MCF 10A (cell line): Measurements from ENCODE around the gene REXO1. TPM values are rescaled to one million over a fixed set of nuclear protein-coding genes. Genes with fewer than 3 reads are reported as not detected.

Source experiments
- BruUV-seq: library from RNA; stranded (reverse); fragments of 400-500 nt; replicated peaks from 2 replicates; lab custom pipeline; 2021; lab: Mats Ljungman, UMichigan
- CTCF ChIA-PET: fragments of 300-600 bp; sonication (Branson Sonifier 250); formaldehyde crosslinking; extraction: SDS; loops from one replicate; lab custom pipeline; 2021; ENCODE audit warnings: antibody characterized with exemption, inconsistent platforms; lab: Yijun Ruan, JAX
- POLR2A ChIA-PET: fragments of 300-600, 350-650 bp; sonication (Branson Sonifier 250); formaldehyde crosslinking; extraction: SDS; loops from one replicate; lab custom pipeline; 2020; ENCODE audit warnings: antibody characterized with exemption, inconsistent platforms; lab: Yijun Ruan, JAX
- DNase-seq: peaks from one replicate; pipeline ENCODE4 v3.0.0-alpha.2; 2018; ENCODE audit not compliant: unreplicated experiment
- H3K27ac Mint-ChIP-seq: one replicate; pipeline ENCODE4 v1.8.0; 2022; ENCODE audit warnings: mild to moderate bottlenecking, low read depth, mixed read lengths; ENCODE audit not compliant: unreplicated experiment
- H3K27me3 Mint-ChIP-seq: one replicate; pipeline ENCODE4 v1.8.0; 2022; ENCODE audit warnings: mixed read lengths; ENCODE audit not compliant: insufficient read depth, unreplicated experiment
- H3K36me3 Mint-ChIP-seq: one replicate; pipeline ENCODE4 v1.8.0; 2022; ENCODE audit warnings: mild to moderate bottlenecking, moderate library complexity, mixed read lengths; ENCODE audit not compliant: insufficient read depth, unreplicated experiment
- H3K4me1 Mint-ChIP-seq: one replicate; pipeline ENCODE4 v1.8.0; 2022; ENCODE audit warnings: mixed read lengths; ENCODE audit not compliant: insufficient read depth, unreplicated experiment
- H3K4me3 Mint-ChIP-seq: one replicate; pipeline ENCODE4 v1.8.0; 2022; ENCODE audit warnings: mild to moderate bottlenecking, moderate library complexity, mixed read lengths; ENCODE audit not compliant: unreplicated experiment
- H3K9me3 Mint-ChIP-seq: one replicate; pipeline ENCODE4 v1.8.0; 2022; ENCODE audit warnings: mixed read lengths; ENCODE audit not compliant: unreplicated experiment
- intact Hi-C: fragments of 100-400 bp; cut with micrococcal nuclease; formaldehyde crosslinking; loops from 2 replicates; pipeline ENCODE4 v1.14.1; 2022
- total RNA-seq: library from RNA; stranded (reverse); gene quantifications from 2 replicates; pipeline ENCODE4 v1.2.3, GENCODE V29; 2022
- TF ChIP-seq, protein P1 (sequence below): fragments of 200-600 bp; IDR thresholded peaks from one replicate; pipeline ENCODE4 v1.8.0; 2022; ENCODE audit warnings: antibody characterized with exemption, mild to moderate bottlenecking; ENCODE audit not compliant: unreplicated experiment

REXO1 gene
- total RNA-seq, 1 experiment from 2014 or later = 36.4 TPM

DNA sequence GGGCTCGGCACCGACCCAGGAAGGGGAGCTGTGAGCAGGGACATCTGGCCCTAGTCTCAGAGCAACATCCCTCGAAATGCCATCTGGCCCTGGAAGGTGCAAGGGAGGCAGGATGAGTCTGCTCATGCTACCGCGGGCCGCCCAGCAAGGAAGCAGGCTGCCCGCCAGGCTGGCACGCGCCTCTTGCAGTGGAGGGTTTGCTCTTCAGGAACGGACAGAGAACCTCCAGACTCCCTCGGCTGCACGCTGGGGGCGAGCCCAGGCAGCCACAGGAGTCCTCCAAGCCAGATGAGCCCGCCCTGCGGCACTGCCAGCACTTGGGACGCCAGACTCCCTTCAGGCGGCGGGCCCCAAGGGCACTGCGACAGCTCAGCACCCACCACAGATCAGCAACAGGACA is 26.1 kb downstream of the REXO1 start:
- no peaks in the 10 kb centered on the region for H3K27me3 Mint-ChIP-seq
- peaks cover 4% of the 10 kb centered on the region for H3K4me1 Mint-ChIP-seq
- no peak overlapping the region for H3K4me3 Mint-ChIP-seq
- intact Hi-C loops = no loop called here
- peaks cover 46% of the 10 kb centered on the region for H3K36me3 Mint-ChIP-seq
- TF ChIP-seq, protein P1, sequence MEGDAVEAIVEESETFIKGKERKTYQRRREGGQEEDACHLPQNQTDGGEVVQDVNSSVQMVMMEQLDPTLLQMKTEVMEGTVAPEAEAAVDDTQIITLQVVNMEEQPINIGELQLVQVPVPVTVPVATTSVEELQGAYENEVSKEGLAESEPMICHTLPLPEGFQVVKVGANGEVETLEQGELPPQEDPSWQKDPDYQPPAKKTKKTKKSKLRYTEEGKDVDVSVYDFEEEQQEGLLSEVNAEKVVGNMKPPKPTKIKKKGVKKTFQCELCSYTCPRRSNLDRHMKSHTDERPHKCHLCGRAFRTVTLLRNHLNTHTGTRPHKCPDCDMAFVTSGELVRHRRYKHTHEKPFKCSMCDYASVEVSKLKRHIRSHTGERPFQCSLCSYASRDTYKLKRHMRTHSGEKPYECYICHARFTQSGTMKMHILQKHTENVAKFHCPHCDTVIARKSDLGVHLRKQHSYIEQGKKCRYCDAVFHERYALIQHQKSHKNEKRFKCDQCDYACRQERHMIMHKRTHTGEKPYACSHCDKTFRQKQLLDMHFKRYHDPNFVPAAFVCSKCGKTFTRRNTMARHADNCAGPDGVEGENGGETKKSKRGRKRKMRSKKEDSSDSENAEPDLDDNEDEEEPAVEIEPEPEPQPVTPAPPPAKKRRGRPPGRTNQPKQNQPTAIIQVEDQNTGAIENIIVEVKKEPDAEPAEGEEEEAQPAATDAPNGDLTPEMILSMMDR = no peak
- BruUV-seq = no TSS peak
- no peak overlapping the region for H3K27ac Mint-ChIP-seq
- ChIA-PET POLR2A (no interaction called here), CTCF (interaction anchor here (0.7 to 1.1 kb wide), 2 partner anchors 16 to 27 kb away, joined by 4 to 6 read pairs; no protein-coding TSS in a partner anchor)
- DNase-seq = no peak
- H3K9me3 Mint-ChIP-seq = no peaks in the 10 kb centered on the region

DNA sequence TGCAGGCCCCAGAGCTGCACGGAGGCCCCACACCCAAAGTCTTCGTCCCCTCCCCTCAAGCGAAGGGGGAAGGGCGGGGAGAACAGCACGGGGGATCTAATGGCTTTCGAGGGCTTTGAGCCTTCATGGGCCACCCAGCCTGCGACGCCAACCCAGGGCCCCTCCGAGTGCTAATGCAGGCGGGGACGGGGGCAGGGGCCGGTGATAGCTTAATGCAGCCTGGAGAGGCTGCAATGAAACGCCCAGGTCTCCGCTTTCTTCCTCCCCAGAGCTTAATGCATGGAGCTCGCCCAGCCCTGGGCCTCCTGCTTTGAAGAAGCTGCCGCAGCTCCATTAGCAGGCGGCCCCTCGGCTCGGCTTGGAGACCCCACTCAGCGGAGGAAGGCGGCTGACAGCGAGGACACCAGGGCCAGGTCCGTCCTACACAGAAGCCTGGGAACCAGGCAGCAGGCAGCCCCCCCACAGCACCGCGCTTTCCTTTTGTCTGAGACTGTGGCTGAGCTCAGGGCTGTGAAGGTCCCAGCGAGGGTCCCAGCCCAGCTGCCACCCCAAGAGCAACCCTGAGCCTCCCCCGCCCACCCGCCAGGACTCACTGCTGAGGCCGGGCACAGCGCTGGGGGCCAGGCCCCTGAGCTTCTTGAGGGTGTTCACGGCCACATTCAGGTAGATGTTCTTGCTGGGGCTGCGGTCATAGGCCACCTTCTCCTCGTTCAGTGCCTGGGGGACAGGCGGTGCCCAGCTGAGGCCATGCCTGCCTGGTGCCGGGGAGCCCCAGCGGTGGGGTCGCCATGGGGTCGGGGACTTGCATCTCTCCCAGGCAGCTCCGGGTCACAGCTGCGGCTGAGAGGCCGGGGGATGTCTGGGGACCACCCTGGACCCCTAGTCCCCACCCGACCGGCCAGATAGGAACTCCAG is 28.7 kb downstream of the REXO1 start:
- no TSS peak for BruUV-seq
- CTCF ChIA-PET = interaction anchor here (0.5 to 3.8 kb wide), 5 partner anchors 18 to 274 kb away, joined by 3 to 16 read pairs (median 3); no protein-coding TSS in a partner anchor
- intact Hi-C loops = no loop called here

DNA sequence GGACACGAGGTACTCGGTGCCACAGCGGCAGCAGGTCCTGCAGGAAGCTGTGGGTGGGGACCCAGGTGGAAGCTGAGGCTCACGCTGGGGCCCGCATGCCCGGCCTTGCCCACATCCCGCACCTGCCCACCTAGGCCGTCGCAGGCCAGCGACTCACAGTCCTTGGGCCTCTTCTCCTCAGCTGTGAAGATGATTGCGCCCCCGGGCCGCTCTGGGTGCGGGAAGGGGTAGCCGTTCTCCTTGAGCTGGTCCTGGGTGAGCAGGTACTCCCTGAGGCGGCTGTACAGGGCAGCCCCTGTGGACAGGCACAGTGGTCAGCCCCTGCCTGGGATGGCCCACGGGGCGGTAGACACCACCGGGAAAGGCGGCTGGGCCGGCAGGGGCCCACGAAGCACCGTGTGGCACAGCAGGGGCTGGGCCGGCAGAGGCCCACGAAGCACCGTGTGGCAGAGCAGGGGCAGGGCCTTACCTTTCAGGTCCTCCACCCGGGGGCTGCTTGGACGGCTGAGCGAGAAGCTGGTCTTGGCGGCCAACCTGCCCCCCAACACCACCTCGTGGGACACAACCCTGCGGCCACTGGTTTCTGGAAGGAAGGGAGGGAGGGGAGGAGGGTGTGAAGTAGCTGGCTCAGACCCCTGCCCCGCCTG is 29.6 kb downstream of the REXO1 start:
- CTCF ChIA-PET = interaction anchor here (0.5 to 3.8 kb wide), 4 partner anchors 19 to 273 kb away, joined by 3 to 16 read pairs (median 4); no protein-coding TSS in a partner anchor
- H3K4me3 Mint-ChIP-seq = no peak overlapping the region
- H3K36me3 Mint-ChIP-seq = peaks cover 47% of the 10 kb centered on the region
- no peaks in the 10 kb centered on the region for H3K27me3 Mint-ChIP-seq
- BruUV-seq = no TSS peak
- DNase-seq = no peak
- H3K4me1 Mint-ChIP-seq = no peaks in the 10 kb centered on the region
- intact Hi-C loops = no loop called here
- H3K27ac Mint-ChIP-seq = no peak overlapping the region
- H3K9me3 Mint-ChIP-seq = no peaks in the 10 kb centered on the region
- POLR2A ChIA-PET = no interaction called here
- TF ChIP-seq, protein P1 = no peak

More for the DNA sequence above, 28.7 kb downstream of the REXO1 start:
- TF ChIP-seq, protein P1 = no peak
- no peaks in the 10 kb centered on the region for H3K9me3 Mint-ChIP-seq
- H3K27me3 Mint-ChIP-seq = no peaks in the 10 kb centered on the region
- H3K36me3 Mint-ChIP-seq = peaks cover 52% of the 10 kb centered on the region
- DNase-seq = no peak
- H3K27ac Mint-ChIP-seq = no peak overlapping the region
- no peak overlapping the region for H3K4me3 Mint-ChIP-seq
- POLR2A ChIA-PET = interaction anchor here (1.4 kb wide), 1 partner anchor 46 kb away, joined by 3 read pairs; no protein-coding TSS in a partner anchor
- H3K4me1 Mint-ChIP-seq = no peaks in the 10 kb centered on the region
